Sigmoid colon (tissue), 4 donors: ENCODE measurements around the gene EPAS1.

Experiments used
- EP300 ChIP-seq, 4 donors: sonication (generic); formaldehyde crosslinking; IDR thresholded peaks; one replicate each; pipeline ENCODE4 v1.6.1; 2017; ENCODE audit warnings: antibody characterized with exemption in 4 of 4
- POLR2A ChIP-seq, 2 donors: fragments of 450-650 bp; IDR thresholded peaks; one replicate each; pipeline ENCODE4 v1.6.1; 2016; ENCODE audit warnings: antibody characterized with exemption in 2 of 2, mild to moderate bottlenecking in 2 of 2, moderate library complexity in 2 of 2
- POLR2AphosphoS5 ChIP-seq, 4 donors: sonication (generic); formaldehyde crosslinking; IDR thresholded peaks; one replicate each; pipeline ENCODE4 v1.6.1; 2017; ENCODE audit warnings: antibody characterized with exemption in 4 of 4
- TF ChIP-seq, protein P1 (sequence below), 4 experiments: fragments of 450-650 bp in 3 of 4; fragments of 200-600 bp in 1 of 4; IDR thresholded peaks; one replicate each; pipeline ENCODE4 v1.5.1; 2016 to 2019; ENCODE audit warnings: antibody characterized with exemption in 4 of 4, mild to moderate bottlenecking in 3 of 4, moderate library complexity in 2 of 4

DNA sequence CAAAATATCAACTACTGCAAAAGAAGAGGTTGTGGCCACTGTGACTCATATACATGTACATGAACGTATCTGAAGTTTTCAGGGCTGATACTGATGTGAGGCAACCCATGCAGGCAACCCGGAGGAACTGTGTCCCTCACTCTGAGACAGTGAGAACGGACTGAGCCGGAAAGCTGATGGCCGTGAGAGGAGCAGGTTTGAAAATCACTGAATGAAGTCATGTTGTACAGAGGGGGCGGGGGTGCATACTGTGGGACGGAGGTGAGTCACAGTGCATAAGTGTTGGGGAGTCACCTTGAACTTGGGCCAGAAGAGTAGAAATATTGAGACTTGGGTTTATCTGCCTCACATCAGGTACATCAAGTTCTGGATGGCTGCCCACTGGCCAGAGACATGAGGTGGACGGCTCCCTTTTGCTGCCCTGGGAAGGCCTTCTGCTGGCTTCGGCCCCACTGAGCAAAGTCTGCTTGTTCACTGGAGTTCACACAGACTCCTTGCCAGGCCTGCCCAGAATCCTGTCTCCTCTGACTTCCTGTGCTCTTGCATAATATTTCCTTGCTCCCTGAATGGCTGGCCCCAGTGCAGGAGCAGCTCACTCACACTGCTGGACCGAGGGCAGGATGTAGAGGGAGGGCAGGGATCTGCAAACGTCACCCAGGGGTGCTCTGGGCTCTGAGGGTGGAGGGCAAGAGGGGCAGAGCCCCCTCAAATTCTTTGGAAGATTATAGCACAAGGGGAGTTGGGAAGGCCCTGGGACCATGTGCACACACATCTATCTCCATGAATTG, 18.1 kb downstream of the EPAS1 start:
- TF ChIP-seq POLR2A (IDR thresholded peaks at IDR 0.05) (no peak), EP300 (IDR thresholded peaks at IDR 0.05) (no peak), POLR2AphosphoS5 (IDR thresholded peaks at IDR 0.05) (peak; percentile 41 to 76 (median 62))
- TF ChIP-seq, protein P1, sequence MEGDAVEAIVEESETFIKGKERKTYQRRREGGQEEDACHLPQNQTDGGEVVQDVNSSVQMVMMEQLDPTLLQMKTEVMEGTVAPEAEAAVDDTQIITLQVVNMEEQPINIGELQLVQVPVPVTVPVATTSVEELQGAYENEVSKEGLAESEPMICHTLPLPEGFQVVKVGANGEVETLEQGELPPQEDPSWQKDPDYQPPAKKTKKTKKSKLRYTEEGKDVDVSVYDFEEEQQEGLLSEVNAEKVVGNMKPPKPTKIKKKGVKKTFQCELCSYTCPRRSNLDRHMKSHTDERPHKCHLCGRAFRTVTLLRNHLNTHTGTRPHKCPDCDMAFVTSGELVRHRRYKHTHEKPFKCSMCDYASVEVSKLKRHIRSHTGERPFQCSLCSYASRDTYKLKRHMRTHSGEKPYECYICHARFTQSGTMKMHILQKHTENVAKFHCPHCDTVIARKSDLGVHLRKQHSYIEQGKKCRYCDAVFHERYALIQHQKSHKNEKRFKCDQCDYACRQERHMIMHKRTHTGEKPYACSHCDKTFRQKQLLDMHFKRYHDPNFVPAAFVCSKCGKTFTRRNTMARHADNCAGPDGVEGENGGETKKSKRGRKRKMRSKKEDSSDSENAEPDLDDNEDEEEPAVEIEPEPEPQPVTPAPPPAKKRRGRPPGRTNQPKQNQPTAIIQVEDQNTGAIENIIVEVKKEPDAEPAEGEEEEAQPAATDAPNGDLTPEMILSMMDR (IDR thresholded peaks at IDR 0.05): no peak
